Coronary artery (tissue), 2 donors: ENCODE measurements around the gene ATAT1.

Experiments
- DNase-seq: peaks from one replicate; pipeline ENCODE4 v3.0.0-alpha.2; 2017; ENCODE audit warnings: low spot score
- H3K27ac ChIP-seq, 2 donors: fragments of 200-600 bp; sonication (generic); one replicate each; pipeline ENCODE4 v1.5.1; 2016 to 2019
- H3K4me3 ChIP-seq: fragments of 200-600 bp; sonication (generic); 2 replicates; pipeline ENCODE4 v1.5.1; 2016; ENCODE audit warnings: mild to moderate bottlenecking, moderate library complexity
- CTCF ChIP-seq: fragments of 200-600 bp; sonication (generic); IDR thresholded peaks from one replicate; pipeline ENCODE4 v1.5.1; 2019; ENCODE audit warnings: antibody characterized with exemption

Gene ATAT1

GRCh38 chr6:30679765-30680535 lies 53.3 kb downstream of the ATAT1 start:
- no peak for DNase-seq
- Histone ChIP-seq H3K4me3 (peak overlapping the region; percentile 91), H3K27ac (peak overlapping the region; percentile 76 to 95)
- no peak for TF ChIP-seq CTCF

- no peak for DNase-seq
- TF ChIP-seq CTCF = no peak
- peak overlapping the region; percentile 91 for H3K4me3 ChIP-seq
These were observed 55.1 kb downstream of the ATAT1 start for GRCh38 chr6:30681766-30682142.

GRCh38 chr6:30682143-30683117 lies 55.8 kb downstream of the ATAT1 start:
- H3K4me3 ChIP-seq = peak overlapping the region; percentile 91
- DNase-seq = peak; percentile 93
- H3K27ac ChIP-seq = peak overlapping the region; percentile 95 to 100
- TF ChIP-seq CTCF = no peak

More at GRCh38 chr6:30681766-30682142, 55.1 kb downstream of the ATAT1 start:
- peak overlapping the region; percentile 95 to 100 for H3K27ac ChIP-seq

DNA sequence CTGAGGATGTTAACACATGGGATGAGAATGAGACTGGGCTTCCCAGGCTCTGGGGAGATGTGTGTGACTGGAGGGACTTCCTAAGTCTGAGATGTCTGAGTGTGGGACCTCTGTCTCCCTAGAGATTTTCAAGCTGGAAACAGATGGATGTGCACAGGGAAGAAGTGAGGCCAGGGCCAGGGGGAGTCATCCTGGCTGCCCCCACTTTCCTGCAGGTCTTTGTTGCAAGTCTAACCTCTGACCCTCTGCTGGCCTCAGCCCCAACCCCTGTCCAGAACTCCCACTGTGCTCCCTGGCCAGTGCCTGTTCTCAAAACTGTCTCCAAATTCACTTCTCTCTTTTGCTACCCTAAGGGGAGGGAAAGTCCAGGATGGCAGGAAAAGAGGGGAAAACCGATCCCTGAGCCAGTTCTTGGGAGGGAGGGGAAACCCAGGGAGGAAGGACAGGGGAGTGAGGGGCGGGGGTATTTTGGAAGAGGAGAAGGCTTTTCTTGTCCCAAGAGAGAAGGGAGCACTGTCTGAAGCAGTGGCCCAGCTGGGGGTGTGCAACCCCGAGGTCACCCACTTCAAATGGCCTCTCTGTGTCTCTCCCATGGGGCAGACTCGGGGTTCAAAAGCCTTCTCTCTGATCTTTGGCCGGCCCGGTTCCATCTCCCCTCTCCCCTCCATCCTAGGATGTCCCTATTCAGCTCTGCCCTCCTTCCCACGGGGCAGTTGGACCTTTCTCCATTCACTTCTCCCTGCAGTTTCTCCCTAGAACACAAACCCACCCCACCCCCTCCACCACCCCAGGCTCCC lies 56.7 kb downstream of the ATAT1 start:
- no peak for TF ChIP-seq CTCF
- H3K27ac ChIP-seq = peak overlapping the region; percentile 95 to 100
- DNase-seq = no peak
- peak overlapping the region; percentile 91 for H3K4me3 ChIP-seq

DNA sequence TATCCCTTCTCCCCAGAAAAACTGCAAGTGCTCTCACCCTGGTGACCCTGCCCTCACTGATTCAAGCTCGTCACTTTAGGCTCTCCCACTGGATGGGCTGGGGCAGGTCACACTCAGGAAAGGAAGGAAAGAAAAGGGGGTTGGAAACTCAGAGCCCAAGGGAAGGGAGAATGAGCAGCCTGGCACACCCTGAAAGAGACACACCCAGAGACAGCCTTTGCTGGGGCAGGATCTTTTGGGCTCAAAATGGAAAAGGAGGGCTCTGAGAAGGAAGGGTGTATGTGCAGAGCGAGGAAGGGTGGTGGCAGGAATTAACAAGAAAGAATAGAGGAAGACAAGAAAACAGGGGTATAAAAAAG lies 57.3 kb downstream of the ATAT1 start:
- Histone ChIP-seq H3K4me3 (peak overlapping the region; percentile 91), H3K27ac (peak overlapping the region; percentile 95 to 100)
- TF ChIP-seq CTCF = no peak
- DNase-seq = no peak

DNA sequence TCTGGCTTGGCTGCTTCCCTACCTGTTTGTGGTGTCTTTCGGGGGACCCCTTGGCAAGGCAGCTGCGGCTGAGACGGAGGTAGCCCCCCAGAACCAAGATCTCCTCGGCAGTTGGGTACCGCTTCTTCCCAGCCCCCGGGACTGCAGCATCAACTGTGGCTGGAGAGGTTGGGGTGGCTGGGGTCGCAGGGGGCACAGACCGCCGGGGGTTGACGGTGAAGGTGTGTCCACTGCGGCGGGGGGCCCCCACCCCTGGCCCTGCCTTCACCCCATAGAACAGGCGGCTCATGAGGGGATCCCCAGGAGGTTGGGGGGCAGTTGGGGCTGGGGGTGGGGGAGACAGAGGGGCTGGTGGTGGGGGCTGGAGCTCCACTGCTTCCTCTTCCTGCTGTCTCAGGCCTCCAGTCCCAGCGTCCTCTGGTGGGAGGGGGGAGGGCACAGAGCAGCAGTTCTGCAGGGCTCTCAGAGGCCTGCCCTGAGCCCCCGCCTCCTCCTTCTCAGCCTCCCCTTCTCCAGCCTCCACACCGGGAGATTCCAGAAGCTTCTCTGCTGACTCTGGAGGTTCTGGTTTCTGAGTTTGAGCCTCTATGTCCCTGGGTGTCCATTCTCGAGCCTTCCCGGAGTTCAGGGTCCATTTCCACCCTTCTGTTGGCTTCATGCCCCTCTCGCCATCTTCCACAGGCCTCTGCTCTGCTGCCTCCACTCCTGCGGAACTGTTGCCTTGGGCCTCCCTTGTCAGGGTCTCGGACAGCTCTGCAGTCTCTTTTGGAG lies 57.9 kb downstream of the ATAT1 start:
- peak overlapping the region; percentile 95 to 100 for H3K27ac ChIP-seq
- peak overlapping the region; percentile 91 for H3K4me3 ChIP-seq
- DNase-seq = no peak
- no peak for TF ChIP-seq CTCF
